Measurements from ENCODE around the gene AFF2.

DNA sequence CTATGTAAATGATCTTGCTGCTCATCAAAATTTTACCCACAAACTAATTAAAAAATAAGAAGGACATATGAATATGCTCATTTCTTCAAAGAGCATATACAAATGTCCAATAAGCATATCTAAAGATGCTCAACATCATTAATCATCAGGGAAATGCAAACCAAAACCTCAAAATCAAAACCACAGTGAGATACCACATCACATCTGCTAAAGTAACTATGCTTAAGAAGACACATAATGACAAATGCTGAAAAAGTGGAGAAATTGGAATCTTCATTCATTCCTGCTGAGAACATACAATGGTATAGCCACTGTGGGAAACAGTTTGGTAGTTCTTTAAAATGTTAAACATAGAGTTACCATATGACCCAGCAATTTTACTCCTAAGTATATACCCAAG, 81.9 kb downstream of the AFF2 start:
- TF ChIP-seq EZH2phosphoT487 (IDR thresholded peaks at IDR 0.05; ENCODE audit: borderline replicate concordance, low read depth) (no peak), FOXJ3 (CRISPR knock-in tag; IDR thresholded peaks at IDR 0.05) (no peak), YY1 (IDR thresholded peaks at IDR 0.05; ENCODE audit: low read depth) (no peak), MEF2A (IDR thresholded peaks at IDR 0.05; ENCODE audit: borderline replicate concordance, low read depth) (no peak), TCF12 (IDR thresholded peaks at IDR 0.05) (no peak)
- TF ChIP-seq, protein P1, sequence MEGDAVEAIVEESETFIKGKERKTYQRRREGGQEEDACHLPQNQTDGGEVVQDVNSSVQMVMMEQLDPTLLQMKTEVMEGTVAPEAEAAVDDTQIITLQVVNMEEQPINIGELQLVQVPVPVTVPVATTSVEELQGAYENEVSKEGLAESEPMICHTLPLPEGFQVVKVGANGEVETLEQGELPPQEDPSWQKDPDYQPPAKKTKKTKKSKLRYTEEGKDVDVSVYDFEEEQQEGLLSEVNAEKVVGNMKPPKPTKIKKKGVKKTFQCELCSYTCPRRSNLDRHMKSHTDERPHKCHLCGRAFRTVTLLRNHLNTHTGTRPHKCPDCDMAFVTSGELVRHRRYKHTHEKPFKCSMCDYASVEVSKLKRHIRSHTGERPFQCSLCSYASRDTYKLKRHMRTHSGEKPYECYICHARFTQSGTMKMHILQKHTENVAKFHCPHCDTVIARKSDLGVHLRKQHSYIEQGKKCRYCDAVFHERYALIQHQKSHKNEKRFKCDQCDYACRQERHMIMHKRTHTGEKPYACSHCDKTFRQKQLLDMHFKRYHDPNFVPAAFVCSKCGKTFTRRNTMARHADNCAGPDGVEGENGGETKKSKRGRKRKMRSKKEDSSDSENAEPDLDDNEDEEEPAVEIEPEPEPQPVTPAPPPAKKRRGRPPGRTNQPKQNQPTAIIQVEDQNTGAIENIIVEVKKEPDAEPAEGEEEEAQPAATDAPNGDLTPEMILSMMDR (IDR thresholded peaks at IDR 0.05) = no peak

All from SK-N-SH (cell line).